HepG2 (cell line): ENCODE data around the gene MRPS7. TPM values are rescaled to one million over a fixed set of nuclear protein-coding genes. Genes with fewer than 3 reads are reported as not detected.

Experiments
- EED ChIP-seq: sonication (generic); formaldehyde crosslinking; IDR thresholded peaks from 2 replicates; pipeline ENCODE4 v1.5.0; 2020; ENCODE audit warnings: mild to moderate bottlenecking, missing genetic modification reagents
- FOXK2 ChIP-seq: fragments of 450-650 bp; IDR thresholded peaks from 2 replicates; pipeline ENCODE4 v1.6.1; 2016
- HMG20B ChIP-seq: conservative IDR thresholded peaks from 2 replicates; pipeline ENCODE4 v1.6.1; 2016; ENCODE audit warnings: missing genetic modification reagents, missing compliant biosample characterization
- HOXD1 ChIP-seq: sonication (generic); formaldehyde crosslinking; IDR thresholded peaks from 2 replicates; pipeline ENCODE4 v1.5.0; 2020; ENCODE audit warnings: missing genetic modification reagents
- KLF9 ChIP-seq: IDR thresholded peaks from 2 replicates; pipeline ENCODE4 v1.6.1; 2016; ENCODE audit warnings: low read depth
- MLX ChIP-seq: IDR thresholded peaks from 2 replicates; pipeline ENCODE4 v1.6.1; 2016
- PRDM15 ChIP-seq: sonication (generic); formaldehyde crosslinking; IDR thresholded peaks from 2 replicates; pipeline ENCODE4 v1.4.0; 2020; ENCODE audit warnings: missing genetic modification reagents
- RCOR2 ChIP-seq: IDR thresholded peaks from 2 replicates; pipeline ENCODE4 v1.6.1; 2016; ENCODE audit warnings: missing biosample characterization, missing genetic modification reagents
- SP1 ChIP-seq, 2 experiments: fragments of 450-650 bp in 1 of 2; sonication (generic) in 1 of 2; formaldehyde crosslinking in 1 of 2; IDR thresholded peaks; 2 replicates each; pipeline versions ENCODE4 v1.4.0 to v1.6.1; 2016 to 2020; ENCODE audit warnings: missing genetic modification reagents in 1 of 2
- XRCC5 ChIP-seq: fragments of 200-400 bp; formaldehyde crosslinking; optimal IDR thresholded peaks from 2 replicates; pipeline ENCODE3; 2017; ENCODE audit warnings: mild to moderate bottlenecking, low read length
- ZFYVE20 ChIP-seq: sonication (generic); formaldehyde crosslinking; IDR thresholded peaks from 2 replicates; pipeline ENCODE4 v1.8.0; 2023; ENCODE audit warnings: low read depth, mild to moderate bottlenecking, moderate library complexity, missing genetic modification reagents, borderline replicate concordance
- ZNF234 ChIP-seq: sonication (generic); formaldehyde crosslinking; conservative IDR thresholded peaks from 2 replicates; pipeline ENCODE4 v1.5.1; 2020; ENCODE audit warnings: mild to moderate bottlenecking, missing genetic modification reagents
- ZNF292 ChIP-seq: sonication (generic); formaldehyde crosslinking; IDR thresholded peaks from 2 replicates; pipeline ENCODE4 v1.8.1; 2022; ENCODE audit warnings: mild to moderate bottlenecking, low read depth, missing genetic modification reagents, borderline replicate concordance
- ZNF484 ChIP-seq: sonication (generic); formaldehyde crosslinking; IDR thresholded peaks from 2 replicates; pipeline ENCODE4 v1.5.1; 2020; ENCODE audit warnings: mild to moderate bottlenecking, low read depth, missing genetic modification reagents, borderline replicate concordance
- ZNF768 ChIP-seq: sonication (generic); formaldehyde crosslinking; IDR thresholded peaks from 2 replicates; pipeline ENCODE4 v1.4.0; 2020; ENCODE audit warnings: missing genetic modification reagents
- ZNF781 ChIP-seq: sonication (generic); formaldehyde crosslinking; IDR thresholded peaks from 2 replicates; pipeline ENCODE4 v1.5.1; 2020; ENCODE audit warnings: borderline replicate concordance, mild to moderate bottlenecking, missing genetic modification reagents; ENCODE audit errors: not compliant biosample characterization
- polyA plus RNA-seq, 8 experiments: library from polyadenylated mRNA; depleted of rRNA in 3 of 8; stranded (reverse) in 7 of 8; unstranded in 1 of 8; fragments of >200 nt; fragmentation: Illumina TruSeq in 4 of 8; extraction: Trizol in 4 of 8; gene quantifications; 2 replicates each; pipeline versions ENCODE4 v1.2.1 to v1.2.3, GENCODE V29; 2011 to 2016; ENCODE audit warnings: low read depth in 4 of 8, missing spikeins in 1 of 8, mixed read lengths in 1 of 8; ENCODE audit not compliant: insufficient read depth in 1 of 8
- total RNA-seq, 5 experiments: library from RNA; depleted of rRNA; stranded (reverse); fragments of >200 nt; fragmentation: Illumina TruSeq; extraction: Trizol; gene quantifications; 2 replicates each; pipeline ENCODE4 v1.2.3, GENCODE V29; 2016; ENCODE audit warnings: low read depth in 1 of 5
- TF ChIP-seq, protein P1 (sequence below): sonication (generic); formaldehyde crosslinking; IDR thresholded peaks from one replicate; pipeline ENCODE4 v1.5.1; 2020; ENCODE audit warnings: mild to moderate bottlenecking, missing genetic modification reagents; ENCODE audit errors: not compliant biosample characterization

The MRPS7 gene
- total and polyA plus RNA-seq, 2 of the 13 experiments (the other 11 are each of a cell fraction or from before 2014, with no cell fraction given): 97.0 to 162 TPM

DNA sequence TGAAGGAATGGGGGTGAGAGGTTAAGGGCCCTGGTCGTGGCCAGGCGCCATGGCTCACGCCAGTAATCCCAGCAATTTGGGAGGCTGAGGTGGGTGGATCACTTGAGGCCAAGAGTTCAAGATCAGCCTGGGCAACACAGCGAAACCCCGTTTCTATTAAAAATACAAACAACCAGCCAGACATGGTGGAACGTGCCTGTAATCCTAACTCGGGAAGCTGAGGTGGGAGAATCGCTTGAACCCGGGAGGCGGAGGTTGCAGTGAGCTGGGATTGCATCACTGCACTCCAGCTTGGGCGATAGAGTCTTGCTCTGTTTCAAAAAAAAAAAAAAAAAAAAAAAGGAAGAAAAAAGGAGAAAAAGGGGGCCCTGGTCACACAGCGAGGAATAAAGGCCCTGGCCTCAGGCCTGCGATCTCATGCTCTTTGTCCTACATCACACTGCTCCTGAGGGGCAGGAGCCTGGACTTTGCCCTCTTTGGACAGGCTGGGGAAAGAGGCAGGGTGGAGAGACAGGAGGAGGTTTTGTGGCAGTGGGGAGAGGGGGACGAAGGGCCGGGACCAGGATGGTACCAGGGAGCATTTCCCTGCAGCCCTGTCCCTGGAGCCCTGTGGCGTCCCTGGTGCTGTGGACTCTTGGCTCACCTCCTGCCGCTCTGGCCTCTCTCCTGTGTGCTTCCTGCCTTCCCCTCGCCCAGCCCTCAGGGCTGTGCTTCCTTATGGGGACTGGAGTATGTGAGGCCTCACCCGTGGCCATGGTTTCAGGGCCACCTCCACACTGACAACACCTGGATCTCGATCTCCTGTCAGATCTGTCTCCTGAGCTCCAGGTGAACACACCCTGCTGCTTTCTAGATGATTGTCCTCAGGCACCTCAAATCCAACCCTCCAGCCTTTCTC is 47.3 kb downstream of the MRPS7 start (continued):
- TF ChIP-seq, protein P1, sequence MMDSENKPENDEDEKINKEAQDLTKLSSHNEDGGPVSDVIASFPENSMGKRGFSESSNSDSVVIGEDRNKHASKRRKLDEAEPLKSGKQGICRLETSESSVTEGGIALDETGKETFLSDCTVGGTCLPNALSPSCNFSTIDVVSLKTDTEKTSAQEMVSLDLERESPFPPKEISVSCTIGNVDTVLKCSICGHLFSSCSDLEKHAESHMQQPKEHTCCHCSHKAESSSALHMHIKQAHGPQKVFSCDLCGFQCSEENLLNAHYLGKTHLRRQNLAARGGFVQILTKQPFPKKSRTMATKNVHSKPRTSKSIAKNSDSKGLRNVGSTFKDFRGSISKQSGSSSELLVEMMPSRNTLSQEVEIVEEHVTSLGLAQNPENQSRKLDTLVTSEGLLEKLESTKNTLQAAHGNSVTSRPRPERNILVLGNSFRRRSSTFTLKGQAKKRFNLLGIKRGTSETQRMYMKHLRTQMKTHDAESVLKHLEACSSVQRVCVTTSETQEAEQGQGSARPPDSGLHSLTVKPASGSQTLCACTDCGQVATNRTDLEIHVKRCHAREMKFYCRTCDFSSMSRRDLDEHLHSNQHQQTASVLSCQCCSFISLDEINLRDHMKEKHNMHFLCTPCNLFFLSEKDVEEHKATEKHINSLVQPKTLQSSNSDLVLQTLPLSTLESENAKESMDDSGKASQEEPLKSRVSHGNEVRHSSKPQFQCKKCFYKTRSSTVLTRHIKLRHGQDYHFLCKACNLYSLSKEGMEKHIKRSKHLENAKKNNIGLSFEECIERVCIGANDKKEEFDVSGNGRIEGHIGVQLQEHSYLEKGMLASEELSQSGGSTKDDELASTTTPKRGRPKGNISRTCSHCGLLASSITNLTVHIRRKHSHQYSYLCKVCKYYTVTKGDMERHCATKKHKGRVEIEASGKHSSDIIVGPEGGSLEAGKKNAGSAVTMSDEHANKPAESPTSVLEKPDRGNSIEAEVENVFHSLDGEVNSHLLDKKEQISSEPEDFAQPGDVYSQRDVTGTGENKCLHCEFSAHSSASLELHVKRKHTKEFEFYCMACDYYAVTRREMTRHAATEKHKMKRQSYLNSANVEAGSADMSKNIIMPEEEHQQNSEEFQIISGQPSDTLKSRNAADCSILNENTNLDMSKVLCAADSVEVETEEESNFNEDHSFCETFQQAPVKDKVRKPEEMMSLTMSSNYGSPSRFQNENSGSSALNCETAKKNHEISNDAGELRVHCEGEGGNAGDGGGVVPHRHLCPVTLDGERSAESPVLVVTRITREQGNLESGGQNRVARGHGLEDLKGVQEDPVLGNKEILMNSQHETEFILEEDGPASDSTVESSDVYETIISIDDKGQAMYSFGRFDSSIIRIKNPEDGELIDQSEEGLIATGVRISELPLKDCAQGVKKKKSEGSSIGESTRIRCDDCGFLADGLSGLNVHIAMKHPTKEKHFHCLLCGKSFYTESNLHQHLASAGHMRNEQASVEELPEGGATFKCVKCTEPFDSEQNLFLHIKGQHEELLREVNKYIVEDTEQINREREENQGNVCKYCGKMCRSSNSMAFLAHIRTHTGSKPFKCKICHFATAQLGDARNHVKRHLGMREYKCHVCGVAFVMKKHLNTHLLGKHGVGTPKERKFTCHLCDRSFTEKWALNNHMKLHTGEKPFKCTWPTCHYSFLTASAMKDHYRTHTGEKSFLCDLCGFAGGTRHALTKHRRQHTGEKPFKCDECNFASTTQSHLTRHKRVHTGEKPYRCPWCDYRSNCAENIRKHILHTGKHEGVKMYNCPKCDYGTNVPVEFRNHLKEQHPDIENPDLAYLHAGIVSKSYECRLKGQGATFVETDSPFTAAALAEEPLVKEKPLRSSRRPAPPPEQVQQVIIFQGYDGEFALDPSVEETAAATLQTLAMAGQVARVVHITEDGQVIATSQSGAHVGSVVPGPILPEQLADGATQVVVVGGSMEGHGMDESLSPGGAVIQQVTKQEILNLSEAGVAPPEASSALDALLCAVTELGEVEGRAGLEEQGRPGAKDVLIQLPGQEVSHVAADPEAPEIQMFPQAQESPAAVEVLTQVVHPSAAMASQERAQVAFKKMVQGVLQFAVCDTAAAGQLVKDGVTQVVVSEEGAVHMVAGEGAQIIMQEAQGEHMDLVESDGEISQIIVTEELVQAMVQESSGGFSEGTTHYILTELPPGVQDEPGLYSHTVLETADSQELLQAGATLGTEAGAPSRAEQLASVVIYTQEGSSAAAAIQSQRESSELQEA (CRISPR knock-in tag): no peak
- peak; percentile 74 for TF ChIP-seq ZNF768
- TF ChIP-seq ZNF781 (CRISPR knock-in tag): no peak
- TF ChIP-seq PRDM15 (CRISPR knock-in tag): no peak
- peak; percentile 74; the same call in 1 of the 2 replicates for TF ChIP-seq KLF9 (CRISPR knock-in tag)
- peak; percentile 80 for TF ChIP-seq RCOR2 (CRISPR knock-in tag)
- TF ChIP-seq HMG20B (CRISPR knock-in tag): no peak
- no peak for TF ChIP-seq ZNF484 (CRISPR knock-in tag)
- TF ChIP-seq ZNF292 (CRISPR knock-in tag): peak; percentile 97; the same call in 1 of the 2 replicates
- no peak for TF ChIP-seq SP1 (IDR thresholded peaks at IDR 0.05)
- 0 out of 2 replicates have a peak, but pooled peaks have one; percentile 13 for TF ChIP-seq SP1 (CRISPR knock-in tag; IDR thresholded peaks at IDR 0.05)
- no peak for TF ChIP-seq EED (CRISPR knock-in tag)
- TF ChIP-seq HOXD1 (CRISPR knock-in tag): peak; percentile 34; the same call in 1 of the 2 replicates
- no peak for TF ChIP-seq MLX (CRISPR knock-in tag)
- peak; percentile 94 for TF ChIP-seq XRCC5
- TF ChIP-seq ZNF234 (CRISPR knock-in tag): no peak
- TF ChIP-seq ZFYVE20 (CRISPR knock-in tag): no peak
- no peak for TF ChIP-seq FOXK2
